ENCODE data around the gene ARAP3.

ARAP3 gene

DNA sequence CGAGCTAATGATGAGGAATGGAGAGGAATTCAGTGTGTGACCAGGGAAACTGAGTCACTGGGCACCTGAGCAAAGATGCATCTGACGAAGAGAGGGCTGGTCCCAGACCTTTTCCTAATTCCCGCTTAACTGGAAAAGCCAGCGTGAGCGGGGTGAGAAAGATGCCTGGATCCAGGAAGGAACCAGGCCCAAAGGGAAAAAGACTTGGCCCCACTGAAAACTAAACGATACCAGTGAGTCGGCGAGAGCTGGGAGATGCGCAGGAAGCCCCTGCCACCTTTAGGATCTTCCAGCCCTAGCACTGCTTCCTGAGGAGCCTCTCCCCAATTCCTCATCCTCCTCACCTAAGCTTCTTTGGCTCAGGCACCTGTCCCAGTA lies 30.3 kb downstream of the ARAP3 start:
- CTCF ChIA-PET: interaction anchor here (0.7 kb wide), 1 partner anchor 56 kb away, joined by 3 read pairs; no protein-coding TSS in a partner anchor
- DNase-seq (ENCODE audit: extremely low spot score): no peak
- POLR2A ChIA-PET: interaction anchor here (1.1 to 2.4 kb wide), 2 partner anchors 9 to 15 kb away, joined by 5 to 25 read pairs; partner anchors contain the start of genes HDAC3 and RELL2
- no peak for TF ChIP-seq L3MBTL2 (conservative IDR thresholded peaks at IDR 0.05)
- TF ChIP-seq ELF4 (IDR thresholded peaks at IDR 0.05): no peak
- TF ChIP-seq FOXK2 (IDR thresholded peaks at IDR 0.05): no peak
- no peak for TF ChIP-seq TARDBP (IDR thresholded peaks at IDR 0.05)
- TF ChIP-seq NFRKB (IDR thresholded peaks at IDR 0.05): no peak
- no peak for TF ChIP-seq FOXA1 (IDR thresholded peaks at IDR 0.05)
- TF ChIP-seq LEF1 (IDR thresholded peaks at IDR 0.05; ENCODE audit: borderline replicate concordance): no peak
- no peak for TF ChIP-seq FOXM1 (IDR thresholded peaks at IDR 0.05; ENCODE audit: borderline replicate concordance)

DNA sequence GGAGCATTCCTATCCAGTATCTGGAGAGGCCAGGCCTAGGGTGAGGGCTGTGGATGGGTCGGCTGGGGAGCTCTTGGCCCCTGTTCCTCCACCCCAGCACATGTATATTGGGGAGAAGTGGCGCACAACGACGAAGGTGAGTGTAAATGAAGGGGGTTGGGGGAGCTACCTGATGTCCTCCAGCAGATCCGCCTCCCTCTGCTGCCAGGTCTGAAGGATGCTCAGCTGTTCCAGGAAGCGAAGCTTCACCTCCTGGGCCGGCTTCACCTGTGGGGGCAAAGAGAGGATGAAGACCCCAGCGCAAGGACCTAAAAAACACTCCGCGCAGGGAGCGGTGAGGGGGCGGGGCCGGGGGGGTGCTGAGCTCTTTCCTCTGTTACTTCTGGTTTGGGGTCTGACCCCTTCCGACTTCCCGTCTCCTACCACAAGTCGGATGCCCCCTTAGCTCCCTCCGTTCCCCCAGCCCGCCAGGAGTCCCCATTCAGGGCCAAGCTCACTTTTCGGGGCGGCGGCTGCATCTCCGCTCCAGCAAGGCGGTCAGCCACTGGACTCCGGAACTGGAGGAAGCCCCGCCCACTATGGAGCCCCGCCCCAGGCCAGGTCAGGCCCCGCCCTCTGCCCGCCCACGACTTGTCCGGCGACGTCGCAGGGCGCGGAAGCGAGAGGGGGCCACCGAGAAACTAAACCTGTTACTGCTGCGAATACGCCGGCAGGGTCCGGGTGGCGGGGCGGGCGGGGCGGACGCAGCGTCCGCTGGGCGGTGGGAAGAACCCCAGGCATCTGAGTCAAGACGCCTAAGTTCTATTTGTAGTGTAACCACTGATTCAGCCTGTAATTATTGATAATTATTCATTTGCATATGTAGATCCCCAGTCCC lies 30.9 kb downstream of the ARAP3 start, which contains the start of gene FCHSD1:
Gene FCHSD1 (minus strand): TSS at position 568 of the 877 bp plus-strand sequence. CDS start 50 bp downstream, at position 518.
- ChIA-PET CTCF (interaction anchor here (0.9 to 1.0 kb wide), 2 partner anchors 10 to 14 kb away, joined by 3 read pairs; no protein-coding TSS in a partner anchor), POLR2A (interaction anchor here (0.6 to 2.4 kb wide), 5 partner anchors 8 to 43 kb away, joined by 3 to 25 read pairs (median 5); partner anchors contain the start of genes HDAC3 and RELL2)
- peak; percentile 98 for DNase-seq (ENCODE audit: extremely low spot score)
- TF ChIP-seq TARDBP (IDR thresholded peaks at IDR 0.05) (no peak), FOXA1 (IDR thresholded peaks at IDR 0.05) (no peak), SUZ12 (IDR thresholded peaks at IDR 0.05) (no peak), LEF1 (IDR thresholded peaks at IDR 0.05; ENCODE audit: borderline replicate concordance) (no peak)

DNA sequence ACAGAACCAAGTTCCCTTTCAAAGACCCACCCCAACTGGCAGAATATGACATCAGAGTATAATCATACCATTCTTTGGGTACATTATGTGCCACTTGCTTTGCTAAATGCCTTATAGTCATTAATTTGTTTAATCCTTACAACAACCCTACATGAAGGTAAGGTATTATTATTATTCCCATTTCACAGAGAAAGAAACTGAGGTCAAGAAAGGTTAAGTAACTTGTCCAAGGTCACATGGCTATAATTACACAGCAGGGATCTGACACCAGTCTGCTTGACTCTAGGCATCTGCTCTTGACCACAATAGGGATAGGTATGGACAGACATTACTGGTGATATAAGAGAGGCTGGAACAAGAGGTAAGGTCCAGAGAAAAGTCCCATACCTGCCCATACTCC lies 32.1 kb downstream of the ARAP3 start:
- no peak for DNase-seq (ENCODE audit: extremely low spot score)
- CTCF ChIA-PET: no interaction called here
- TF ChIP-seq L3MBTL2 (conservative IDR thresholded peaks at IDR 0.05) (no peak), FOXK2 (IDR thresholded peaks at IDR 0.05) (no peak), FOXM1 (IDR thresholded peaks at IDR 0.05; ENCODE audit: borderline replicate concordance) (no peak), ARNT (IDR thresholded peaks at IDR 0.05) (no peak), NFRKB (IDR thresholded peaks at IDR 0.05) (no peak)
- POLR2A ChIA-PET: interaction anchor here (1.2 kb wide), 1 partner anchor 13 kb away, joined by 5 read pairs; the partner anchor contains the start of genes HDAC3 and RELL2

DNA sequence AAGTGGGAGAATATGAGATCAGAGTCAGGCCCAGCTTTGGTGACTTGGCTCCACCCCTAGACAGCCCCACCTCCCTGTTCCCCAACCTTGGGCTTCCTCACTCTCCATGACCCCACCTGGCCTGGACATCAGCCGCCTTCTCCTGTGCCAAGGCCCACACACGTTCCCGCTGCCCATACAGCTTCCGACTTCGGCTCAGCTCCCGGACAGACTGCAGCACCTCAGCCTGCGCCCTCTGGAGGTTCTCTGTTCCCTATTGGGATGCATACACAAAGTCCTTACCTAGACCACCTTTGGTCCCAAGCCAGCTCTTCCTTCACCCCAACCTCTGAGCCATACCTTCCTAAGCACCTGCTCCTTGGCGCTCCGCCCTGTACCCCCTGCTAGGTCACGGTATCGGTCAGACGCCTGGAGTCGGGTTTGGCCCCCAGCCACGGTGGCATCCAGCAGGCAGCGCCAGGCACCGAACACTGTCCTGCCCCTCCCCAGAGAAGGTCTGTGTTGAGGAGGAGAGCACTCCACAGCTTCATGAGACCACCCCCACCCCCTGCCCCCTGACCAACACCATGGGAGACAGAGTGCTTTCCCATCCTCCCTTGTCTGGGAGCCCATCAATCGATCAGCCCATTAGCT lies 32.9 kb downstream of the ARAP3 start:
- CTCF ChIA-PET: no interaction called here
- no peak for DNase-seq (ENCODE audit: extremely low spot score)
- POLR2A ChIA-PET: interaction anchor here (1.0 to 1.2 kb wide), 2 partner anchors 12 to 274 kb away, joined by 3 to 5 read pairs; partner anchors contain the start of genes DELE1, HDAC3 and RELL2
- TF ChIP-seq BHLHE40 (IDR thresholded peaks at IDR 0.05; ENCODE audit: borderline replicate concordance): no peak

DNA sequence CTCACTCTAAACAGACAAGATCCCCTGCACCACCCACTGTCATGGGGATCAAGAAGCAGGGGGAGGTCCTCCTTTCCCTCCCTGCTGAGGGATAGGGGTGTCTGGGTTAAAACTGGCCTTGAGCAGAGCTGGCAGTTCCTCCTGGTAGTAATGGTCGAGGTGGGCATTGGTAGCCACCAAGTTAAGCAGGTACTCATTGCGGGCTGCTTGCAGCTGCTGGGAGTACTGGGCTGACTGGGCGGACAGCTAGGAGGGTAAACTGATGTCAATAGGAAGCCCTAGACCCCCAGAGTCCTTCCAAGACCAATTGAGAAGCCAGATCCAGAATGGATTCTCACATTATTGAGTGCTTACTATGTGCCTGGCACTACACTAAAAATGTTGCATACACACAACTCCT lies 34.2 kb downstream of the ARAP3 start:
- no peak for DNase-seq (ENCODE audit: extremely low spot score)
- ChIA-PET CTCF (interaction anchor here (0.9 kb wide), 1 partner anchor 56 kb away, joined by 4 read pairs; no protein-coding TSS in a partner anchor), POLR2A (interaction anchor here (1.3 to 2.9 kb wide), 2 partner anchors 11 to 322 kb away, joined by 3 to 27 read pairs; partner anchors contain the start of genes HDAC3 and RELL2)
- TF ChIP-seq SUZ12 (IDR thresholded peaks at IDR 0.05): no peak

DNA sequence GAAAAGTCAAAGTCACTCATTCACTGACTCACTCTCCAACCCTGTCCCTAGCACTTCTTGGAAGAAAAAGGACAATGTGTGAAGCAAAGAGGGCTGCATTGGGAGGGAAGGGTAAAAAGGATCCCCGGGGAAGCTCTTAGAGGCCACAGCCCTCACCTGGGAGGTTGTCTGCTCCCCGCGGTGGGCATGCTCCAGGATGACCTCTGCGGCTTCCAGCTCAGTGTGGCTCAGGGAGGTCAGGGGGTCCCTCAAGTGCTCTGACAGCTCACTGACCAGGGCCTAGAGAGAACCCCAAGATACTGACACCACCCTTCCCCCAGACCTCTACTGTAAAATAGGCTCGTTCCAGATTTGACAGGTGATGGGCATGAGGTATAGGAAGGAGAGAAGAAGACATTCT lies 34.8 kb downstream of the ARAP3 start:
- ChIA-PET CTCF (interaction anchor here (0.7 to 0.9 kb wide), 3 partner anchors 9 to 80 kb away, joined by 4 to 5 read pairs (median 5); no protein-coding TSS in a partner anchor), POLR2A (interaction anchor here (1.3 to 2.9 kb wide), 2 partner anchors 10 to 322 kb away, joined by 3 to 27 read pairs; partner anchors contain the start of genes HDAC3 and RELL2)
- no peak for DNase-seq (ENCODE audit: extremely low spot score)
- TF ChIP-seq NFRKB (IDR thresholded peaks at IDR 0.05) (no peak), FOXM1 (IDR thresholded peaks at IDR 0.05; ENCODE audit: borderline replicate concordance) (no peak), FOXK2 (IDR thresholded peaks at IDR 0.05) (no peak), HDGF (IDR thresholded peaks at IDR 0.05; ENCODE audit: borderline replicate concordance) (no peak), ZNF384 (IDR thresholded peaks at IDR 0.05) (no peak), CTBP1 (IDR thresholded peaks at IDR 0.05; ENCODE audit: borderline replicate concordance) (no peak), ARNT (IDR thresholded peaks at IDR 0.05) (no peak), ELF4 (IDR thresholded peaks at IDR 0.05) (no peak), TARDBP (IDR thresholded peaks at IDR 0.05) (no peak), BHLHE40 (IDR thresholded peaks at IDR 0.05; ENCODE audit: borderline replicate concordance) (no peak)

DNA sequence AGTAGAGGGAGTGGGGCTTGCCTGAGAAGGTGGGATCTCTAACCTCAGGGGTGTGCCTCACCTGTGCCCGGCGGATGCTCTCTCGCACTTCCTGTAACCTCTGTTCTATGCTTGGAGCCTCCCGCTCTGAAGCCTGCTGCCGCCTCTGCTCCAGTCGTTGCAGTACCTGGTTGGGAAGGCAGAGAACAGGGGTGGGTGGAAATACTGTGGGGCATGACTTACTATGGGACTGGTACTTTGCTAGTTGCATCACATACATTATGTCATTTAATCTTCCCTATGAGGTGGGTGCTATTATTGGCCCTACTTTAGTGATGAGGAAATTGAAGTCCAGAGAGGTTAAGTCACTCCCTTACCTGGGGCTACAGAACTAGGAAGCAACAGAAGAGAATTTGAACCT lies 36.0 kb downstream of the ARAP3 start:
- ChIA-PET CTCF (no interaction called here), POLR2A (interaction anchor here (2.9 kb wide), 1 partner anchor 9 kb away, joined by 27 read pairs; the partner anchor contains the start of genes HDAC3 and RELL2)
- TF ChIP-seq SP1 (IDR thresholded peaks at IDR 0.05) (no peak), LEF1 (IDR thresholded peaks at IDR 0.05; ENCODE audit: borderline replicate concordance) (no peak), FOXA1 (IDR thresholded peaks at IDR 0.05) (no peak), L3MBTL2 (conservative IDR thresholded peaks at IDR 0.05) (no peak), ARNT (IDR thresholded peaks at IDR 0.05) (no peak), TARDBP (IDR thresholded peaks at IDR 0.05) (no peak), FOXK2 (IDR thresholded peaks at IDR 0.05) (no peak), ELF4 (IDR thresholded peaks at IDR 0.05) (no peak), CTBP1 (IDR thresholded peaks at IDR 0.05; ENCODE audit: borderline replicate concordance) (no peak), ZNF384 (IDR thresholded peaks at IDR 0.05) (no peak)
- TF ChIP-seq, protein P1, sequence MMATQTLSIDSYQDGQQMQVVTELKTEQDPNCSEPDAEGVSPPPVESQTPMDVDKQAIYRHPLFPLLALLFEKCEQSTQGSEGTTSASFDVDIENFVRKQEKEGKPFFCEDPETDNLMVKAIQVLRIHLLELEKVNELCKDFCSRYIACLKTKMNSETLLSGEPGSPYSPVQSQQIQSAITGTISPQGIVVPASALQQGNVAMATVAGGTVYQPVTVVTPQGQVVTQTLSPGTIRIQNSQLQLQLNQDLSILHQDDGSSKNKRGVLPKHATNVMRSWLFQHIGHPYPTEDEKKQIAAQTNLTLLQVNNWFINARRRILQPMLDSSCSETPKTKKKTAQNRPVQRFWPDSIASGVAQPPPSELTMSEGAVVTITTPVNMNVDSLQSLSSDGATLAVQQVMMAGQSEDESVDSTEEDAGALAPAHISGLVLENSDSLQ (IDR thresholded peaks at IDR 0.05): no peak
- no peak for DNase-seq (ENCODE audit: extremely low spot score)

Measured in HEK293T (cell line).